H9 (cell line): Measurements from ENCODE around the gene GALC. TPM values are rescaled to one million over a fixed set of nuclear protein-coding genes. Genes with fewer than 3 reads are reported as not detected.
A peak's percentile ranks its signal among the peaks of the same experiment; 100 is the strongest.

Experiments used
- DNase-seq: peaks from one replicate; pipeline ENCODE4 v3.0.0-alpha.2; 2017
- H2AFZ ChIP-seq: one replicate; pipeline ENCODE4 v1.6.1; 2013; ENCODE audit warnings: mild to moderate bottlenecking, low read length, control low read depth, moderate library complexity
- H2AK5ac ChIP-seq: 2 replicates; pipeline ENCODE4 v1.6.1; 2013; ENCODE audit warnings: low read length, control low read depth, mixed read lengths; ENCODE audit not compliant: insufficient read length
- H2BK120ac ChIP-seq: one replicate; pipeline ENCODE4 v1.6.1; 2013; ENCODE audit warnings: low read depth, mild to moderate bottlenecking, low read length, control low read depth, inconsistent platforms; ENCODE audit not compliant: poor library complexity, severe bottlenecking
- H2BK12ac ChIP-seq: 2 replicates; pipeline ENCODE4 v1.6.1; 2013; ENCODE audit warnings: low read length, control low read depth, mixed read lengths, low read depth; ENCODE audit not compliant: insufficient read length
- H2BK15ac ChIP-seq: 2 replicates; pipeline ENCODE4 v1.6.1; 2013; ENCODE audit warnings: low read depth, low read length, control low read depth
- H2BK20ac ChIP-seq: one replicate; pipeline ENCODE4 v1.6.1; 2013; ENCODE audit warnings: low read depth, mild to moderate bottlenecking, low read length, control low read depth, inconsistent platforms; ENCODE audit not compliant: poor library complexity, severe bottlenecking
- H2BK5ac ChIP-seq: 2 replicates; pipeline ENCODE4 v1.6.1; 2013; ENCODE audit warnings: low read length, control low read depth, mixed read lengths; ENCODE audit not compliant: insufficient read length
- H3K14ac ChIP-seq: 2 replicates; pipeline ENCODE4 v1.6.1; 2013; ENCODE audit warnings: low read length, control low read depth; ENCODE audit not compliant: insufficient read depth
- H3K18ac ChIP-seq: 2 replicates; pipeline ENCODE4 v1.6.1; 2013; ENCODE audit warnings: low read depth, mild to moderate bottlenecking, mixed read lengths, low read length, control low read depth; ENCODE audit not compliant: insufficient read length
- H3K23ac ChIP-seq: 2 replicates; pipeline ENCODE4 v1.6.1; 2013; ENCODE audit warnings: low read length, control low read depth, mixed read lengths, low read depth; ENCODE audit not compliant: insufficient read length
- H3K23me2 ChIP-seq: 2 replicates; pipeline ENCODE4 v1.6.1; 2013; ENCODE audit warnings: low read depth, mild to moderate bottlenecking, mixed read lengths, low read length, control low read depth; ENCODE audit not compliant: insufficient read length, poor library complexity, severe bottlenecking
- H3K27ac ChIP-seq: 2 replicates; pipeline ENCODE4 v1.5.1; 2013; ENCODE audit warnings: low read length, control low read depth, mixed read lengths, low read depth; ENCODE audit not compliant: insufficient read length
- H3K27me3 ChIP-seq: 2 replicates; pipeline ENCODE4 v1.6.1; 2013; ENCODE audit warnings: low read length, control low read depth, inconsistent platforms; ENCODE audit not compliant: insufficient read depth
- H3K4ac ChIP-seq: 2 replicates; pipeline ENCODE4 v1.6.1; 2013; ENCODE audit warnings: low read depth, mild to moderate bottlenecking, control low read depth, inconsistent platforms, low read length, moderate library complexity
- H3K4me1 ChIP-seq: 2 replicates; pipeline ENCODE4 v1.6.1; 2013; ENCODE audit warnings: low read length, control low read depth, inconsistent platforms; ENCODE audit not compliant: insufficient read depth
- H3K4me2 ChIP-seq: 2 replicates; pipeline ENCODE4 v1.6.1; 2013; ENCODE audit warnings: low read length, control low read depth, mixed read lengths; ENCODE audit not compliant: insufficient read length, insufficient read depth
- H3K56ac ChIP-seq: 2 replicates; pipeline ENCODE4 v1.6.1; 2013; ENCODE audit warnings: low read depth, mild to moderate bottlenecking, mixed read lengths, low read length, control low read depth; ENCODE audit not compliant: insufficient read length
- H3K79me1 ChIP-seq: 2 replicates; pipeline ENCODE4 v1.6.1; 2013; ENCODE audit warnings: low read depth, mild to moderate bottlenecking, moderate library complexity, low read length, control low read depth, inconsistent platforms; ENCODE audit not compliant: insufficient read depth, poor library complexity, severe bottlenecking
- H3K79me2 ChIP-seq: 2 replicates; pipeline ENCODE4 v1.6.1; 2013; ENCODE audit warnings: low read length, control low read depth, inconsistent platforms; ENCODE audit not compliant: insufficient read depth
- H3K9ac ChIP-seq: 2 replicates; pipeline ENCODE4 v1.6.1; 2013; ENCODE audit warnings: low read length, control low read depth, mixed read lengths; ENCODE audit not compliant: insufficient read length; ENCODE audit errors: extremely low read depth
- H3K9me3 ChIP-seq: one replicate; pipeline ENCODE4 v1.6.1; 2013; ENCODE audit warnings: low read depth, low read length, inconsistent platforms; ENCODE audit not compliant: control insufficient read depth
- H3T11ph ChIP-seq: one replicate; pipeline ENCODE4 v1.6.1; 2013; ENCODE audit warnings: mild to moderate bottlenecking, low read length, control low read depth, inconsistent platforms
- H4K20me1 ChIP-seq: one replicate; pipeline ENCODE4 v1.6.1; 2013; ENCODE audit not compliant: control insufficient read depth, insufficient read length, insufficient read depth
- H4K5ac ChIP-seq: 2 replicates; pipeline ENCODE4 v1.6.1; 2013; ENCODE audit warnings: low read depth, mild to moderate bottlenecking, mixed read lengths, low read length, control low read depth; ENCODE audit not compliant: insufficient read length
- H4K8ac ChIP-seq: replicated peaks from 2 replicates; pipeline ENCODE4 v1.6.1; 2013; ENCODE audit warnings: low read length, control low read depth, mixed read lengths, low read depth; ENCODE audit not compliant: insufficient read length
- H4K91ac ChIP-seq: 2 replicates; pipeline ENCODE4 v1.6.1; 2013; ENCODE audit warnings: low read depth, mild to moderate bottlenecking, moderate library complexity, mixed read lengths, low read length, control low read depth; ENCODE audit not compliant: insufficient read length
- H3K27ac Mint-ChIP-seq, 3 experiments: 2 replicates in 2 of 3; 3 replicates in 1 of 3; pipeline ENCODE4 v1.8.0; 2020 to 2021; ENCODE audit warnings: mixed read lengths in 3 of 3, mild to moderate bottlenecking in 1 of 3, moderate library complexity in 1 of 3
- H3K27me3 Mint-ChIP-seq: 2 replicates; pipeline ENCODE4 v1.8.0; 2021; ENCODE audit warnings: low read depth, mild to moderate bottlenecking, moderate library complexity, mixed read lengths
- H3K36me3 Mint-ChIP-seq, 3 experiments: 2 replicates in 2 of 3; 3 replicates in 1 of 3; pipeline ENCODE4 v1.8.0; 2020 to 2021; ENCODE audit warnings: low read depth in 3 of 3, mixed read lengths in 3 of 3; ENCODE audit not compliant: insufficient read depth in 1 of 3
- H3K4me1 Mint-ChIP-seq, 2 experiments: 2 replicates each; pipeline ENCODE4 v1.8.0; 2020; ENCODE audit warnings: mixed read lengths in 2 of 2
- H3K4me3 Mint-ChIP-seq, 2 experiments: 2 replicates in 1 of 2; 3 replicates in 1 of 2; pipeline ENCODE4 v1.8.0; 2020 to 2021; ENCODE audit warnings: mild to moderate bottlenecking in 2 of 2, mixed read lengths in 2 of 2, moderate library complexity in 1 of 2
- H3K9me3 Mint-ChIP-seq, 2 experiments: 2 replicates in 1 of 2; 3 replicates in 1 of 2; pipeline ENCODE4 v1.8.0; 2020; ENCODE audit warnings: mild to moderate bottlenecking in 2 of 2, mixed read lengths in 2 of 2, moderate library complexity in 1 of 2
- CTCF ChIP-seq: fragments of 200-600 bp; sonication (generic); conservative IDR thresholded peaks from 3 replicates; pipeline ENCODE4 v1.8.0; 2021; ENCODE audit warnings: antibody characterized with exemption, mild to moderate bottlenecking
- WGBS: extraction: QIAGEN DNeasy Blood & Tissue Kit; methylation state at CpG from one replicate; pipeline ENCODE4 v1.1.7; 2013; ENCODE audit warnings: missing lambda C conversion rate, low lambda C conversion rate, mixed read lengths; ENCODE audit not compliant: insufficient read length; ENCODE audit errors: extremely low coverage; 5-methylcytosine and 5-hydroxymethylcytosine counted together
- total RNA-seq: library from RNA; stranded (reverse); gene quantifications from 2 replicates; pipeline ENCODE4 v1.2.1, GENCODE V29; 2021

The GALC gene
- total RNA-seq, 1 experiment from 2014 or later: 12.4 TPM

GRCh38 chr14:87896393-87897380 lies 96.3 kb downstream of the GALC start:
- Histone ChIP-seq H2BK20ac (no peak overlapping the region), H3K4me1 (no peaks in the 10 kb centered on the region), H3K23ac (no peak overlapping the region), H2AK5ac (no peak overlapping the region), H3K79me2 (no peaks in the 10 kb centered on the region), H3K4me2 (no peak overlapping the region), H3K14ac (no peak overlapping the region), H2BK15ac (no peak overlapping the region), H3K79me1 (no peaks in the 10 kb centered on the region), H3K18ac (no peak overlapping the region), H3K9ac (no peak overlapping the region), H3K23me2 (no peaks in the 10 kb centered on the region), H3K27ac (no peak overlapping the region), H3K56ac (no peak overlapping the region), H4K91ac (no peak overlapping the region), H3T11ph (no peak overlapping the region), H2BK120ac (no peak overlapping the region), H3K27me3 (no peaks in the 10 kb centered on the region), H4K20me1 (no peaks in the 10 kb centered on the region), H3K4ac (no peak overlapping the region), H2BK5ac (no peak overlapping the region), H2AFZ (no peak overlapping the region), H3K9me3 (no peaks in the 10 kb centered on the region), H4K8ac (no peak overlapping the region), H4K5ac (no peak overlapping the region), H2BK12ac (no peak overlapping the region)
- Mint-ChIP-seq H3K4me1 (peaks cover 0 to 8% of the 10 kb centered on the region in 2 experiments; a peak in 1 of 4 replicates), H3K27me3 (no peaks in the 10 kb centered on the region; the same call in 1 of the 2 replicates), H3K27ac (no peak overlapping the region), H3K4me3 (no peak overlapping the region), H3K36me3 (no peaks in the 10 kb centered on the region), H3K9me3 (no peaks in the 10 kb centered on the region)
- no CpG with 5 or more reads among the region's 9 CpGs for WGBS
- no peak for DNase-seq
- TF ChIP-seq CTCF: peak; percentile 86
